ENCODE results near the gene TGIF2. TPM values are rescaled to one million over a fixed set of nuclear protein-coding genes. Genes with fewer than 3 reads are reported as not detected.
"Not testable (repeated sequence)": the region's sequence is repeated elsewhere in the genome, so short reads cannot be mapped to it uniquely, and the experiment has no call there.

Gene TGIF2
- total RNA-seq, 6 experiments from 2014 or later, result 3.2 to 7.8 (median 5.9) TPM

DNA sequence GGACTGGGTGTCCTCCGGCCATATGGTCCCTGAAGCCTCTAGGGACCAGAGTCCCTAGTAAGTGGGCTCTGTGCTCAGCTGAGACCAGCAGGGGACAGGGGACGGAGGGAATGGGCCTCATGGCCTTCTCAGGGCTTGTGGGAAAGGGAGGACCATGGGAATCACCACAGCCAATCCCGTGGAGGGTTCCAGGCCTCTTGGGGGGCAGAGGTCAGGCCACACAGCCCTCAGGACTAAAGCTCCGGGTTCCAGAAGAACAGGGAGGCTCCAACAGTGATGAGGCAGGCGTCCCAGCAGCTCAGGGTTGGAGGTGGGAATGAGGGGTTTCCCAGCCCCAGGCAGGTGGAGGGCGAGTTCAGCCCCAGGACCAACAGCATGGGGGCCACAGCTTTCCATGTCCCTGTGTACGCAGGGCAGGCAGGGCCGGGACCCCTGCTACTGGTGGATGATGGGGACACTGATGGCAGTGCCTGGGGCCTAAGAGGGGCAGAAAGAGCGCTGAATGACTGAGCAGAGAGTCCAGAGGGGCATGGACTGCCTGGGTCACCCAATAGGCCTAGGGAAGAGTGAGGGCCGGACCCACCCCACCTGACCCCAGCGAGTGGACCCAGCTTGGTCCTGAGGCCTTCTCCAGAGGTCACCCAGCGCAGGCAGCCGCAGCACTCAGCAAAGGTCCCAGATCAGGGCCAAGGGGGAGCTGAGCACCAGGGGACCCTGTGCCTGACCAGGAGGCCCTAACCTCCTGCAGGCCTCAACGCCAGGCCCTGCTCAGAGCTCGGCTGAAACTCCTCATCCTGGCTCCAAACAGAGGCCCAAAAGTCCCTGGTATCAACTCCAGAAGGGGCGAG, 23.2 kb upstream of the TGIF2 start:
- Histone ChIP-seq H3K4me1 (no peaks in the 10 kb centered on the region), H3K27ac (no peak overlapping the region), H3K9me3 (no peaks in the 10 kb centered on the region), H3K27me3 (no peaks in the 10 kb centered on the region), H3K36me3 (no peaks in the 10 kb centered on the region), H3K4me3 (no peak overlapping the region)
- WGBS (ENCODE audit: insufficient coverage, low coverage, low lambda C conversion rate, missing lambda C conversion rate), result no CpG with 5 or more reads among the region's 16 CpGs
- TF ChIP-seq, protein P1, sequence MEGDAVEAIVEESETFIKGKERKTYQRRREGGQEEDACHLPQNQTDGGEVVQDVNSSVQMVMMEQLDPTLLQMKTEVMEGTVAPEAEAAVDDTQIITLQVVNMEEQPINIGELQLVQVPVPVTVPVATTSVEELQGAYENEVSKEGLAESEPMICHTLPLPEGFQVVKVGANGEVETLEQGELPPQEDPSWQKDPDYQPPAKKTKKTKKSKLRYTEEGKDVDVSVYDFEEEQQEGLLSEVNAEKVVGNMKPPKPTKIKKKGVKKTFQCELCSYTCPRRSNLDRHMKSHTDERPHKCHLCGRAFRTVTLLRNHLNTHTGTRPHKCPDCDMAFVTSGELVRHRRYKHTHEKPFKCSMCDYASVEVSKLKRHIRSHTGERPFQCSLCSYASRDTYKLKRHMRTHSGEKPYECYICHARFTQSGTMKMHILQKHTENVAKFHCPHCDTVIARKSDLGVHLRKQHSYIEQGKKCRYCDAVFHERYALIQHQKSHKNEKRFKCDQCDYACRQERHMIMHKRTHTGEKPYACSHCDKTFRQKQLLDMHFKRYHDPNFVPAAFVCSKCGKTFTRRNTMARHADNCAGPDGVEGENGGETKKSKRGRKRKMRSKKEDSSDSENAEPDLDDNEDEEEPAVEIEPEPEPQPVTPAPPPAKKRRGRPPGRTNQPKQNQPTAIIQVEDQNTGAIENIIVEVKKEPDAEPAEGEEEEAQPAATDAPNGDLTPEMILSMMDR (IDR thresholded peaks at IDR 0.05), result no peak
- ATAC-seq (peak in 2 of 4 donors; percentile 26 to 31), DNase-seq (no peak)
- intact Hi-C loops (cut with DNase I), result no loop called here

DNA sequence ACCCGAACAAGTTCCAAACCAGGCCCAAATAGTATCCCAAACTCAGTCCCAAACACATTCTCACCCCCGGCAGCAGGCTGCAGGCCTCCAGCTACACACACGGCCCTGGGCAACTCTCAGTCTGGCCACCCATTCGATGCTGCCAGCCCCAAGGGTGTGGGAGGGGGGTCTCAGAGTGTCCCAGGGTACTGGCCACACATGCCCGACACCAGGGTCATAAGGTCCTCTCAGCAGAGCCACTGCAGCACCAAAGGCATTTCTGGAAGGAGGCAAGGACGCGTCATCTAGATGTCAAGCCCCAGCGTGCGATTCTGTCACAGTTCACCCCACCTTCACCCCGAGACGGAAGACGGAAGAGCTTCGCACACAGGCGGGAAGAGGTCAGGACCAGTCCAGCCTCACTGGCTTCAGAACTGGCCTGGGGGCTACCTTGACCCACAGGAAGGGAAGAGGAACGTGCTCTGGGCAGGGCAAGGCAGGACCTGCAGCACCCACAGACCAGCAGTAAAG, 22.6 kb upstream of the TGIF2 start:
- ATAC-seq, result peak in 3 of 4 donors; percentile 8 to 23 (median 13)
- 40% methylated on average over 1 of the region's 15 CpGs for WGBS (ENCODE audit: insufficient coverage, low coverage, low lambda C conversion rate, missing lambda C conversion rate)
- no peak for TF ChIP-seq POLR2A (IDR thresholded peaks at IDR 0.05)
- no peak overlapping the region for H3K4me3 ChIP-seq
- H3K36me3 ChIP-seq, result no peaks in the 10 kb centered on the region
- no peaks in the 10 kb centered on the region for H3K27me3 ChIP-seq
- no peak overlapping the region for H3K27ac ChIP-seq
- intact Hi-C loops (cut with DNase I), result no loop called here
- DNase-seq, result no peak
- no peaks in the 10 kb centered on the region for H3K4me1 ChIP-seq
- no peaks in the 10 kb centered on the region for H3K9me3 ChIP-seq

DNA sequence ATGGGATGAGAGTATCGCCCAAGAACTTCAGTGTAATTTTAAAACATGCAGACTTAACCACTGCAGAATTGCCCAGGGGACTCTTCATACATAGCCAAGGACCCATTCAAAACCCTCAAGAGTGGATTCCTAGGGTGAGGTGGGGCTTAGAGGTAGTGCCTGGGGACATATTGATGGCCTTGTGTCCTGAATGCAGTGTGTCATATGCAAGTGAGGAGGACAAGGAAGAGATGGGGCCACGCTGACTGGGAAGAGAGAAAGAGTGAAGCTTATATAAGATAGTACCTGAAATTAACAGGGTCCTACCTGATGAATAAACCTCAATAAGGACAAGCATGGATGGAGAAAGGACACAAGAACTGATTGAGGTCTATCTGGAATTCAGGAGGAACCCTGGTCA, 18.1 kb upstream of the TGIF2 start:
- H3K27me3 ChIP-seq, result no peaks in the 10 kb centered on the region
- TF ChIP-seq POLR2A (IDR thresholded peaks at IDR 0.05), result no peak
- TF ChIP-seq, protein P1 (IDR thresholded peaks at IDR 0.05), result no peak
- no peaks in the 10 kb centered on the region for H3K9me3 ChIP-seq
- WGBS (ENCODE audit: insufficient coverage, low coverage, low lambda C conversion rate, missing lambda C conversion rate), result 83% methylated on average over 2 of the region's 2 CpGs
- H3K36me3 ChIP-seq, result no peaks in the 10 kb centered on the region
- DNase-seq (no peak), ATAC-seq (no peak)
- H3K27ac ChIP-seq, result no peak overlapping the region
- intact Hi-C loops (cut with DNase I), result no loop called here
- H3K4me1 ChIP-seq, result no peaks in the 10 kb centered on the region
- no peak overlapping the region for H3K4me3 ChIP-seq

DNA sequence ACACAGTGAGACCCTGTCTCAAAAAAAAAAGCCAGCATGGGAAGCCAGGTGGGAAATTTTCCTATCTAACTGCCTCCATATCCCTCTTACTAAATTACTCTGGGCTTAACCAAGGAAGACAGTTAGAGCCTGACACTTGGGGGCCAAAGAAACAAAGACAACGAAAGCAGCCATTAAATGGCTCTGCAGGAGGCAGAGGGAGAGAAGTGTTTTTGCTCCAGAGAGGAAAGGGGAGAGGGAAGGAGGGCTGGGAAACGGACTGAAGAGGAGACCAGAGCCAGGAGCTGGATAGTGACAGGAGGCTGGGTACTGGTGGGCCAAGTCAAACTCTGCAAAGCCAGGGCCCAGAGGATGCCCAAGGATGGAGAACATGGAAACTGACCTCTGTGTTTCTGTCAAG, 10.7 kb upstream of the TGIF2 start:
- no peaks in the 10 kb centered on the region for H3K27me3 ChIP-seq
- no peaks in the 10 kb centered on the region for H3K36me3 ChIP-seq
- 100% methylated on average over 2 of the region's 2 CpGs for WGBS (ENCODE audit: insufficient coverage, low coverage, low lambda C conversion rate, missing lambda C conversion rate)
- intact Hi-C loops (cut with DNase I), result no loop called here
- H3K4me1 ChIP-seq, result no peaks in the 10 kb centered on the region
- no peak overlapping the region for H3K4me3 ChIP-seq
- no peaks in the 10 kb centered on the region for H3K9me3 ChIP-seq
- H3K27ac ChIP-seq, result no peak overlapping the region
- DNase-seq (no peak), ATAC-seq (no peak)
- no peak for TF ChIP-seq POLR2A (IDR thresholded peaks at IDR 0.05)
- TF ChIP-seq, protein P1 (IDR thresholded peaks at IDR 0.05), result no peak

DNA sequence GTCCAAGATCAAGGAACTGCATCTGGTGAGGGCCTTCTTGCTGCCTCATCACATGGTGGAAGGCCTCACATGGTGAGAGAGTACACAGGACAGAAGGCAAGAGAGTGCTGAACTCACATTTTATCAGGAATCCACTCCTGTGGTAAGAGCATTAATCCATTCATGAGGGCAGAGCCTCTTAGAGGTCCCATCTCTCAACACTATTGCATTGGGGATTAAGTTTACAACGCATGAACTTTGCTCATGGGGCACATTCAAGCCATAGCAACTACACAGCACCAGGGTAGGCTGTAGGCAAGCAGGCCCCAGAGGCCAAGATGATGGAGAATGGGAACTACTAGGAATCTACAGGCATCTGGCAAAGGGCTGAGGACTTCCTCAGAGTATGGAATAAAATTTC, 10.0 kb upstream of the TGIF2 start:
- H3K9me3 ChIP-seq, result no peaks in the 10 kb centered on the region
- intact Hi-C loops (cut with DNase I), result no loop called here
- 67% methylated on average over 1 of the region's 1 CpG for WGBS (ENCODE audit: insufficient coverage, low coverage, low lambda C conversion rate, missing lambda C conversion rate)

DNA sequence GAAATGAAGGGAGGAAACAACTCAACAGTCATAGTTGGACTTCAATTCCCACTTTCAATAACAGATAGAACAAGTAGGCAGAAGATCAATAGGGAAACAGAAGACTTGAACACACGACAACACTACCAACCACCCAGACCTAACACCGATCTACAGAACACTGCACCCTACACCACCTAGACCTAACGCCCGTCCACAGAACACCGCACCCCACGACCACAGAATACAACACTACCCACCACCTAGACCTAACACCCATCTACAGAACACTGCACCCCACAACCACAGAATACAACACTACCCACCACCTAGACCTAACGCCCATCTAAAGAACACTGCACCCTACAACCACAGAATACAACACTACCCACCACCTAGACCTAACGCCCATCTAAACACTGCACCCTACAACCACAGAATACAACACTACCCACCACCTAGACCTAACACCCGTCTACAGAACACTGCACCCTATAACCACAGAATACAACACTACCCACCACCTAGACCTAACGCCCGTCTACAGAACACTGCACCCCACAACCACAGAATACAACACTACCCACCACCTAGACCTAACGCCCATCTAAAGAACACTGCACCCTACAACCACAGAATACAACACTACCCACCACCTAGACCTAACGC, 9.2 kb upstream of the TGIF2 start:
- 95% methylated on average over 12 of the region's 13 CpGs for WGBS (ENCODE audit: insufficient coverage, low coverage, low lambda C conversion rate, missing lambda C conversion rate)
- H3K9me3 ChIP-seq; H3K4me1 ChIP-seq; H3K36me3 ChIP-seq; ATAC-seq; H3K27me3 ChIP-seq; DNase-seq; H3K27ac ChIP-seq; intact Hi-C loops (cut with DNase I); H3K4me3 ChIP-seq: not testable (repeated sequence)

More for the DNA sequence above, 10.0 kb upstream of the TGIF2 start:
- no peaks in the 10 kb centered on the region for H3K4me1 ChIP-seq
- TF ChIP-seq POLR2A (IDR thresholded peaks at IDR 0.05), result no peak
- TF ChIP-seq, protein P1 (IDR thresholded peaks at IDR 0.05), result no peak
- no peaks in the 10 kb centered on the region for H3K27me3 ChIP-seq
- no peaks in the 10 kb centered on the region for H3K36me3 ChIP-seq
- ATAC-seq, result no peak
- DNase-seq, result no peak
- H3K4me3 ChIP-seq, result no peak overlapping the region
- H3K27ac ChIP-seq, result no peak overlapping the region

DNA sequence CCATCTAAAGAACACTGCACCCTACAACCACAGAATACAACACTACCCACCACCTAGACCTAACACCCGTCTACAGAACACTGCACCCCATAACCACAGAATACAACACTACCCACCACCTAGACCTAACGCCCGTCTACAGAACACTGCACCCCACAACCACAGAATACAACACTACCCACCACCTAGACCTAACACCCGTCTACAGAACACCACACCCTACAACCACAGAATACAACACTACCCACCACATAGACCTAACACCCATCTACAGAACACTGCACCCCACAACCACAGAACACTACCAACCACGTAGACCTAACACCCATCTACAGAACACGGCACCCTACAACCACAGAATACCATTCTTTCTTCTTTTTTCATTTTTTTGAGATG, 8.7 kb upstream of the TGIF2 start:
- H3K36me3 ChIP-seq; H3K27me3 ChIP-seq; H3K4me1 ChIP-seq; intact Hi-C loops (cut with DNase I); H3K4me3 ChIP-seq; H3K27ac ChIP-seq; ATAC-seq; DNase-seq; H3K9me3 ChIP-seq: not testable (repeated sequence)
- 71% methylated on average over 6 of the region's 6 CpGs for WGBS (ENCODE audit: insufficient coverage, low coverage, low lambda C conversion rate, missing lambda C conversion rate)

All from right lobe of liver (tissue), 6 donors.